OCI-LY1 (cell line): ENCODE measurements around the gene CLDN17.

Experiments used
- CTCF ChIP-seq: fragments of 200-600 bp; sonication (generic), shearing (Covaris generic); IDR thresholded peaks from 2 replicates; pipeline ENCODE4 v1.5.1; 2017; ENCODE audit warnings: mild to moderate bottlenecking, antibody characterized with exemption, low read length, moderate library complexity, mixed read lengths
- EZH2 ChIP-seq: fragments of 200-600 bp; sonication (generic), shearing (Covaris generic); IDR thresholded peaks from 2 replicates; pipeline ENCODE4 v1.8.0; 2017; ENCODE audit warnings: borderline replicate concordance, mixed run types, mild to moderate bottlenecking, antibody characterized with exemption, low read length, moderate library complexity, mixed read lengths

DNA sequence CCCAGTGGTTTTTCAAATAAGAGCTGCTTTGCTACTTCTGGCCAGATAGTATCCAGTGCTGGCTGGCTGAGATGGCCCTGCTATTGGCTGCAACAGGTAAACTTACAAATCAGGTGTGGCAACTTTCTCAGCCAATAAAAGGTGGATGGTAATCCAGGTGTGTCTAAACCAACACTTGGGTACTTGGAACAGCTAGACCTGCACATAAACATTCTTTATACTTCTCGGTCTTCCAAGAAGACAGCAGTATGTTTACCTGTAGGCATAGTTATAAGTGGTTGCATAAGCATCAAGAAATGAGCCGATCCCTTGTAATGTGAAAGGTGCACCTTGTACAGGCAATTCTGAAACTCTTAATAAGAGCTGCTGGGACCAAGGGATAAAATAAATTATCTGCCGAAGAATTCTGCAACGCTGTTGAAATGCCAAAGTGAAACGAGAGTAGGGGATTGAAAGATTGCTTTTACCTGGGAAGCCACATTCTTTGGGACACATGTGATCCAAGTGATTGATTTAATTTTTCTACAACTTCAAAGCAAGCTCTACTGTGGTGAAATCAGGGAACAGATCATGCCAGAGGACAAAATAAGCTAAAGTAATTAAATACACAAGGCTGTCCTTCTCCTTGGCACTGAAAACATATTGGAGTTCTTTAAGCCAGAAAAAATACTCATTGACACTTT is 49.6 kb upstream of the CLDN17 start, which contains the start of gene CLDN8:
- TF ChIP-seq EZH2 (no peak), CTCF (no peak)
